Femur (tissue), 1 donor: ENCODE measurements around the gene EVI5.
A peak's percentile ranks its signal among the peaks of the same experiment; 100 is the strongest.

Source experiments
- DNase-seq: peaks from one replicate; pipeline ENCODE4 v3.0.0-alpha.2; 2017

Gene EVI5

GRCh38 chr1:92505015-92505692, 279.8 kb downstream of the EVI5 start:
- DNase-seq, result no peak

- no peak for DNase-seq
Measured at GRCh38 chr1:92504291-92505014, 280.5 kb downstream of the EVI5 start.

- DNase-seq, result no peak
Measured at GRCh38 chr1:92503926-92504285, 281.0 kb downstream of the EVI5 start.

GRCh38 chr1:92503043-92503925, 281.6 kb downstream of the EVI5 start:
- DNase-seq, result no peak

GRCh38 chr1:92502247-92502646, 282.7 kb downstream of the EVI5 start:
- DNase-seq, result no peak

- no peak for DNase-seq
Measured at GRCh38 chr1:92500552-92500951, 284.4 kb downstream of the EVI5 start.

GRCh38 chr1:92495392-92496063, 289.4 kb downstream of the EVI5 start:
- no peak for DNase-seq

- no peak for DNase-seq
Measured at GRCh38 chr1:92494485-92495141, 290.3 kb downstream of the EVI5 start.

- DNase-seq, result no peak
Measured at GRCh38 chr1:92493139-92493538, 291.8 kb downstream of the EVI5 start.

- DNase-seq, result no peak
Measured at GRCh38 chr1:92488832-92489231, 296.1 kb downstream of the EVI5 start.

- DNase-seq, result no peak
Measured at GRCh38 chr1:92488416-92488815, 296.5 kb downstream of the EVI5 start.

- no peak for DNase-seq
Measured at GRCh38 chr1:92487078-92487605, 297.8 kb downstream of the EVI5 start.

GRCh38 chr1:92486251-92487077, 298.4 kb downstream of the EVI5 start, which contains the start of gene GFI1:
Gene GFI1 (minus strand): TSS chr1:92486925. CDS start chr1:92483487, 3,438 bp downstream.
- DNase-seq, result peak; percentile 45

GRCh38 chr1:92485381-92486250, 299.3 kb downstream of the EVI5 start:
- DNase-seq, result peak; percentile 53

GRCh38 chr1:92484472-92485380, 300.2 kb downstream of the EVI5 start:
- no peak for DNase-seq

GRCh38 chr1:92483610-92484471, 301.1 kb downstream of the EVI5 start:
- peak; percentile 47 for DNase-seq

- DNase-seq, result no peak
Measured at GRCh38 chr1:92482665-92483609, 302.0 kb downstream of the EVI5 start.
